ENCODE data around the gene GPR32. TPM values are rescaled to one million over a fixed set of nuclear protein-coding genes. Genes with fewer than 3 reads are reported as not detected.
A peak's percentile ranks its signal among the peaks of the same experiment; 100 is the strongest.

GPR32 gene
- total and polyA plus RNA-seq, 2 experiments from 2014 or later: not detected

DNA sequence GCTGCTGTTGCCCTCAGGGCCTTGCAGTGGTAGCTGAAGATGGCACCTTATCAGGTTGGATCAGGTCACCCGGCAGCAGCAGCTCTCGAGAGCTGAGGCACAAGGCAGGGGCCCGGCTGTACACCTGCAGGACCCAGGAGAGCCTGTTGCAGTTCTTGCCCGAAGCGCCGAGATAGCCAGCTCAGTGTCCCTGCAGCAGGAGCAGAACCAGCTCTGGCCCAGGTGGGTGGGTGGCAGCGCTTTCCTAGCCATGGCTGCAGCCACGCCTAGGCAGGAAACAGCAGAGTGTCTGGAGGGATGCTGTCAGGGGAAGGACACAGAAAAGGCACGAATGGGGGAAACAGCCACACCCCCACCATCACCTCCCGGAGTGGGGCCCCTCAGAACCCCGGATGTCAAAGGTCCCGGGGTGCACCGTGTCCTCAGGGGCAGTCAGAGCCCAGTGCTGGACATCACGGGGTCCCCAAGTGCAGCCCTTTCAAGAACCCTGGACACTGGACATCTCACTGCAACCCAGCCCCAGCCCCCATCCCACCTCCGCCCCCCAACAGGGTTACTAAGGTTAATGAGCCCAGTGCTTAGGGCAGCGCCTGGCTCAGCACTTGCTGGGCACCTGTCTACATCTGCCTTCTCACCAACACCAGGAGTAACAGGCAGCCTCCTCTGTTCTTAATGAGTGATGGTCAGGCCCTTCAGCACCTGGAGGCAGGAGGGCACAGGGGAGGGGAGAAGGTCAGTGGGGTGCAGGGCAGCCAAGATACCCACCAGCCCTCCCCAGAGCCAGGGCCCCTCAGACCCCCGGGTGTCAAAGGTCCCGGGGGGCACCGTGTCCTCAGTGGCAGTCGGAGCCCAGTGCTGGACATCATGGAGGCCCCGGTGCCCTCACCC is 28.6 kb downstream of the GPR32 start:
- H3F3A ChIP-seq (ENCODE audit: insufficient read depth): no peaks in the 10 kb centered on the region
- no peaks in the 10 kb centered on the region for H4K20me1 ChIP-seq (ENCODE audit: insufficient read depth)
- H3K27ac ChIP-seq: no peak overlapping the region
- H3K4me3 ChIP-seq: no peak overlapping the region
- H3K4me1 ChIP-seq (ENCODE audit: insufficient read depth): peaks cover 9% of the 10 kb centered on the region; the same call in 1 of the 2 replicates
- no peak overlapping the region for H3K4me2 ChIP-seq (ENCODE audit: unreplicated experiment)
- TF ChIP-seq EZH2phosphoT487 (IDR thresholded peaks at IDR 0.05; ENCODE audit: insufficient read depth, low read depth): no peak
- no peak for TF ChIP-seq EZH2 (IDR thresholded peaks at IDR 0.05; ENCODE audit: insufficient read depth, poor library complexity, severe bottlenecking)
- 83 to 86% methylated on average over 19 to 20 of the region's 21 CpGs for WGBS, 2 experiments (ENCODE audit: low coverage in 1 of 2, low lambda C conversion rate in 2 of 2, missing lambda C conversion rate in 2 of 2)
- in situ Hi-C loops (cut with MboI): loop anchor here (25.0 kb wide), 1 partner anchor 437 kb away; the partner anchor contains the start of gene NAPSA
- DNase-seq: no peak
- peaks cover 11% of the 10 kb centered on the region; the same call in 1 of the 2 replicates for H3K36me3 ChIP-seq (ENCODE audit: low read depth)
- no peaks in the 10 kb centered on the region for H3K9me3 ChIP-seq (ENCODE audit: low read depth)
- no peak overlapping the region for H3K9ac ChIP-seq
- H3K79me2 ChIP-seq (ENCODE audit: insufficient read depth): peaks cover 41% of the 10 kb centered on the region
- H3K27me3 ChIP-seq (replicated peaks; ENCODE audit: insufficient read depth): no peaks in the 10 kb centered on the region
- no peak overlapping the region for H2AFZ ChIP-seq
- H3K9me2 ChIP-seq (ENCODE audit: insufficient read depth): no peaks in the 10 kb centered on the region

DNA sequence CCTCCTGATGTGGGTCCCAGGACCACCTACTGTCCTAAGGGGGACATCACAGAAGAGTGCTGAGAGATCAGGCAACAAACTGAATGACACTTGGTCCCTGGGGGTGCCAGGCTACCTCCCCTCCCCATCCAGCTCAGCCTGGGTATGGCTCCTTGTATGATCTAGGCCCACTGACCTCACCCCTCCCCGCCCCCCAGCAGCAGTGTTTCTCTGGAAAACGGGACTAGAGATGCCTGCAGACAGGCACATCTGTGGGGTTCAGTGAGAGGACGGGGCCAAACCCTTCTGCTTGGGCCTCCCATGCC is 29.2 kb downstream of the GPR32 start:
- TF ChIP-seq EZH2 (IDR thresholded peaks at IDR 0.05; ENCODE audit: insufficient read depth, poor library complexity, severe bottlenecking) (no peak), EZH2phosphoT487 (IDR thresholded peaks at IDR 0.05; ENCODE audit: insufficient read depth, low read depth) (no peak)
- Histone ChIP-seq H3K4me1 (ENCODE audit: insufficient read depth) (peaks cover 9% of the 10 kb centered on the region; the same call in 1 of the 2 replicates), H3K27me3 (replicated peaks; ENCODE audit: insufficient read depth) (no peaks in the 10 kb centered on the region), H3K9ac (no peak overlapping the region), H3K9me2 (ENCODE audit: insufficient read depth) (no peaks in the 10 kb centered on the region), H3K79me2 (ENCODE audit: insufficient read depth) (peaks cover 43% of the 10 kb centered on the region), H3K9me3 (ENCODE audit: low read depth) (no peaks in the 10 kb centered on the region), H3K27ac (no peak overlapping the region), H3K36me3 (ENCODE audit: low read depth) (peaks cover 11% of the 10 kb centered on the region; the same call in 1 of the 2 replicates), H3K4me2 (ENCODE audit: unreplicated experiment) (no peak overlapping the region), H3K4me3 (no peak overlapping the region), H3F3A (ENCODE audit: insufficient read depth) (no peaks in the 10 kb centered on the region), H4K20me1 (ENCODE audit: insufficient read depth) (no peaks in the 10 kb centered on the region), H2AFZ (no peak overlapping the region)
- in situ Hi-C loops (cut with MboI): loop anchor here (25.0 kb wide), 1 partner anchor 437 kb away; the partner anchor contains the start of gene NAPSA
- no peak for DNase-seq
- WGBS, 2 experiments (ENCODE audit: low coverage in 1 of 2, low lambda C conversion rate in 2 of 2, missing lambda C conversion rate in 2 of 2): 67 to 73% methylated on average over 3 of the region's 3 CpGs

DNA sequence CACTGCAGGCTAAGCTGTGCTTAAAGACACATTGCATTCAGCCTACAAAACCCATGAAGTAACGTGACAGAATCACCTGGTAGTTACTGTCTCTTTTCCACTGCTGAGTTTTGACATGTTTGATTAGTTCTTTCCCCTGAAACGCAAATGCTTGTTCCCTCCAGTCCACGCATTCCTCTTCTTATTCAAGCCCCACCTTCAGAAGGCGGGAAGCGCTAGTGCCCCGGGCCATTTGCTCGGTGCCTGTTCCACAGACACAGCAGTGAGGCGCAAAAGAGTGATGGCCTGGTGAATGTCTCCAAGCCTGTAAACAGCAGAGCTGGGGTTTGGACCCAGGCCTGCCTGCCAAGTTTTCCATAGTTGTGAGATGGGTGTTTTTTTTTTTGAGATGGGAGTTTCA is 30.8 kb downstream of the GPR32 start:
- WGBS, 2 experiments (ENCODE audit: low coverage in 1 of 2, low lambda C conversion rate in 2 of 2, missing lambda C conversion rate in 2 of 2): 79 to 83% methylated on average over 8 of the region's 8 CpGs
- peaks cover 11% of the 10 kb centered on the region; the same call in 1 of the 2 replicates for H3K36me3 ChIP-seq (ENCODE audit: low read depth)
- peaks cover 13% of the 10 kb centered on the region; the same call in 1 of the 2 replicates for H3K4me1 ChIP-seq (ENCODE audit: insufficient read depth)
- no peak overlapping the region for H3K9ac ChIP-seq
- H3K4me2 ChIP-seq (ENCODE audit: unreplicated experiment): no peak overlapping the region
- H3K4me3 ChIP-seq: no peak overlapping the region
- no peaks in the 10 kb centered on the region for H3K27me3 ChIP-seq (replicated peaks; ENCODE audit: insufficient read depth)
- H3K79me2 ChIP-seq (ENCODE audit: insufficient read depth): peaks cover 43% of the 10 kb centered on the region
- H3K9me3 ChIP-seq (ENCODE audit: low read depth): no peaks in the 10 kb centered on the region
- DNase-seq: no peak
- in situ Hi-C loops (cut with MboI): no loop called here
- no peak for TF ChIP-seq EZH2 (IDR thresholded peaks at IDR 0.05; ENCODE audit: insufficient read depth, poor library complexity, severe bottlenecking)
- no peak for TF ChIP-seq EZH2phosphoT487 (IDR thresholded peaks at IDR 0.05; ENCODE audit: insufficient read depth, low read depth)
- no peaks in the 10 kb centered on the region for H4K20me1 ChIP-seq (ENCODE audit: insufficient read depth)
- no peaks in the 10 kb centered on the region for H3K9me2 ChIP-seq (ENCODE audit: insufficient read depth)
- H3K27ac ChIP-seq: no peak overlapping the region
- H2AFZ ChIP-seq: no peak overlapping the region
- no peaks in the 10 kb centered on the region for H3F3A ChIP-seq (ENCODE audit: insufficient read depth)

DNA sequence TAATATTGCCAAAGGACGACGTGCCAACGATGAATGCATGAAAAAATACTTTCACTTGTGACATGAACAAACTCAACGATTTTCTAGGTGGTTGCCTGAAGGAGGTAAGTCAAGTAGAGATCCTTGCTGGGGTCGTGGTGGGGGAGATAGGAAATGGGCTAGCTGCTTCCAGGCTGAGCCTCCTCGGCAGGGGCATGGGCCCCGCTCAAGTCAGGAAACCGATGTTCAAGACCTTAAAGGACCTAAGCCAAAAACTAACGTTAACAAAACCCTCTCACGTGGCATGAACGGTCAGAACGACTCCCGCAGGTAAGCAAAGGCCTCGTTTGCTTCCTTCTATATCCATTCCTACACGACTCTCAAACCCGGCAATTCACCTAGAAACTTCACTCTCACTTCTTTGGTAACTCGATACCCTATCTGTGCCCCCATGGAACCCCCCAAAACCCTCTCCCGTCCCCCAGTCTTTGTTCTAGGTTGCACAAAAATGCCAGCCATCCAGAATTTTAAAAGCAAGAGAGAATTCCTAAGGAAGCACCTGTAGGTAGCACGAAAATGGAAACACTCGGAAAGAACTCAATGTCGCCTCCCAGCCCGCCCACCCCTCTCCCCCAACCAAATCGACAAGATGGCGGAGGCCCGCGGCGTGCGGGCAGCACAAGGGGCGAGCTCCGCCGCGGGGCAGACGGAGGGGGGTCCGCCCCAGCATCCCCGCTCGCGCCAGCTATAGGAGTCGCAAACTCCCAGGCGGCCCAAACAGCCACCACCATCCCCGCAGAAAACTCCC is 33.6 kb downstream of the GPR32 start:
- Histone ChIP-seq H3K4me2 (ENCODE audit: unreplicated experiment) (peak overlapping the region; percentile 98), H4K20me1 (ENCODE audit: insufficient read depth) (no peaks in the 10 kb centered on the region), H3K9me3 (ENCODE audit: low read depth) (no peaks in the 10 kb centered on the region), H3K9ac (peak overlapping the region; percentile 97), H3F3A (ENCODE audit: insufficient read depth) (no peaks in the 10 kb centered on the region), H3K4me3 (peak overlapping the region; percentile 94), H3K79me2 (ENCODE audit: insufficient read depth) (peaks cover 43% of the 10 kb centered on the region), H3K27ac (peak overlapping the region; percentile 96), H3K9me2 (ENCODE audit: insufficient read depth) (no peaks in the 10 kb centered on the region), H3K36me3 (ENCODE audit: low read depth) (peaks cover 11% of the 10 kb centered on the region; the same call in 1 of the 2 replicates), H3K4me1 (ENCODE audit: insufficient read depth) (peaks cover 13% of the 10 kb centered on the region; the same call in 1 of the 2 replicates), H2AFZ (peak overlapping the region; percentile 93), H3K27me3 (replicated peaks; ENCODE audit: insufficient read depth) (no peaks in the 10 kb centered on the region)
- in situ Hi-C loops (cut with MboI): no loop called here
- 0 to 1% methylated on average over 40 of the region's 40 CpGs for WGBS, 2 experiments (ENCODE audit: low coverage in 1 of 2, low lambda C conversion rate in 2 of 2, missing lambda C conversion rate in 2 of 2)
- DNase-seq: peak; percentile 59
- TF ChIP-seq EZH2 (IDR thresholded peaks at IDR 0.05; ENCODE audit: insufficient read depth, poor library complexity, severe bottlenecking) (no peak), EZH2phosphoT487 (IDR thresholded peaks at IDR 0.05; ENCODE audit: insufficient read depth, low read depth) (no peak)
